Activated gamma-delta T cell treated with Interleukin-2 at 50 U/mL for 16 hours (primary cell): ENCODE data around the gene TUT7.
"Not testable (repeated sequence)": the region's sequence is repeated elsewhere in the genome, so short reads cannot be mapped to it uniquely, and the experiment has no call there.

ENCODE experiments used
- DNase-seq: peaks from one replicate; pipeline ENCODE4 v3.0.0-alpha.2; 2020

The TUT7 gene

GRCh38 chr9:86344818-86345217, 9.4 kb downstream of the TUT7 start:
- no peak for DNase-seq

GRCh38 chr9:86342269-86342668, 11.9 kb downstream of the TUT7 start:
- no peak for DNase-seq

- no peak for DNase-seq
These were observed 13.2 kb downstream of the TUT7 start for GRCh38 chr9:86341007-86341491.

GRCh38 chr9:86340356-86341006, 13.7 kb downstream of the TUT7 start:
- no peak for DNase-seq

GRCh38 chr9:86337469-86338108, 16.6 kb downstream of the TUT7 start:
- no peak for DNase-seq

- DNase-seq = no peak
These were observed 18.2 kb downstream of the TUT7 start for GRCh38 chr9:86336058-86336457.

GRCh38 chr9:86333651-86334050, 20.6 kb downstream of the TUT7 start:
- no peak for DNase-seq

GRCh38 chr9:86330186-86330585, 24.0 kb downstream of the TUT7 start:
- DNase-seq = no peak

GRCh38 chr9:86329649-86330048, 24.6 kb downstream of the TUT7 start:
- no peak for DNase-seq

- no peak for DNase-seq
These were observed 26.1 kb downstream of the TUT7 start for GRCh38 chr9:86328156-86328555.

GRCh38 chr9:86326536-86326935, 27.7 kb downstream of the TUT7 start:
- no peak for DNase-seq

GRCh38 chr9:86324901-86325300, 29.3 kb downstream of the TUT7 start:
- no peak for DNase-seq

GRCh38 chr9:86324308-86324707, 29.9 kb downstream of the TUT7 start:
- no peak for DNase-seq

GRCh38 chr9:86322973-86323644, 31.1 kb downstream of the TUT7 start:
- no peak for DNase-seq

GRCh38 chr9:86321373-86321772, 32.8 kb downstream of the TUT7 start:
- DNase-seq = no peak

GRCh38 chr9:86318187-86318586, 36.0 kb downstream of the TUT7 start:
- no peak for DNase-seq

GRCh38 chr9:86315078-86315477, 39.1 kb downstream of the TUT7 start:
- DNase-seq = no peak

GRCh38 chr9:86312959-86313358, 41.3 kb downstream of the TUT7 start:
- not testable (repeated sequence) for DNase-seq

GRCh38 chr9:86308687-86309086, 45.5 kb downstream of the TUT7 start:
- no peak for DNase-seq

- DNase-seq = no peak
These were observed 49.9 kb downstream of the TUT7 start for GRCh38 chr9:86304236-86304730.

GRCh38 chr9:86303316-86303975, 50.8 kb downstream of the TUT7 start:
- DNase-seq = peak; percentile 43

- DNase-seq = no peak
These were observed 52.5 kb downstream of the TUT7 start for GRCh38 chr9:86301686-86302085.

GRCh38 chr9:86300701-86301100, 53.5 kb downstream of the TUT7 start:
- no peak for DNase-seq
